Endometrium (tissue), 2 donors: ENCODE data around the gene NEB.
"Not testable (repeated sequence)": the region's sequence is repeated elsewhere in the genome, so short reads cannot be mapped to it uniquely, and the experiment has no call there.

Experiments used
- FAIRE-seq: peaks from 2 replicates; lab custom pipeline; 2012; peaks lifted over from hg19 to GRCh38; lab: Jason Lieb, UNC
- donor health status: control.
- donor health status: control.

Gene NEB

DNA sequence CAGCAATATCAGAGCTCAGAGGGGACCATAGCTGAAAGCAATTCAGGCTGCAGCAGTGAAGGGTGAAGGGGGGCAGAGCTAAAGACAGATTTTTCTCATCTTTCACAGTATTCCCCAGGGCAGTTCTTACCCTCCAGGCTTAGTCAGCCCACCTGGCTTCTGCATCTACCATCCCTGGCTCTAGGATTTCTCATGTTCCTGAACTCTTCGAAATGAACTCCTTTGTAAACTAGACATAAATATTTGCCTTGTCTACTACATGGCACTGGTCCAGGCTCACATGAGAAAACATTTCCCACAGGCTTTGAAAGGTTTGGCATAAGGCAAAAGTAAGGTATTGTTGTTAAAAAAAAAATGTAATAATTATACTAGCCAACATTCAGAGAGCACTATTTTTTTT is 23.6 kb upstream of the NEB start:
- no peak for FAIRE-seq

DNA sequence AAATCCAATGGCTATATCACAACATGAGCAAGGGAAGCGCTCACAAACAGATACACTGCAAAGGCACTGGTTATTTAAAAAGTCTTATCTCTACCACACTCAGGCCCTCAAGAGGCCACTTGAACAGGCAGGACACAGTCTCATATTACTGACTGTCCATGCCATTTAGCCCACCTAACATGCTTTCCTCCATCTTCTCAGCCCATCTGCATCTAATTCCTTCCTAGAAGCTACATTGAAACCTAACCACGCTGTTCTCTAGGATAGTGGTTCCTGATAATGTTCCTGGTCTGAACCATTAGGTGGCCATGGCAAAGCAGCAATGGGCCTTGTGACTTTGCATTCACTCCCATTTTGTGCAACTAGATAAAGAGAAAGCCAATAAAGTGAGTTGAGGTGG is 22.5 kb upstream of the NEB start:
- FAIRE-seq = no peak

DNA sequence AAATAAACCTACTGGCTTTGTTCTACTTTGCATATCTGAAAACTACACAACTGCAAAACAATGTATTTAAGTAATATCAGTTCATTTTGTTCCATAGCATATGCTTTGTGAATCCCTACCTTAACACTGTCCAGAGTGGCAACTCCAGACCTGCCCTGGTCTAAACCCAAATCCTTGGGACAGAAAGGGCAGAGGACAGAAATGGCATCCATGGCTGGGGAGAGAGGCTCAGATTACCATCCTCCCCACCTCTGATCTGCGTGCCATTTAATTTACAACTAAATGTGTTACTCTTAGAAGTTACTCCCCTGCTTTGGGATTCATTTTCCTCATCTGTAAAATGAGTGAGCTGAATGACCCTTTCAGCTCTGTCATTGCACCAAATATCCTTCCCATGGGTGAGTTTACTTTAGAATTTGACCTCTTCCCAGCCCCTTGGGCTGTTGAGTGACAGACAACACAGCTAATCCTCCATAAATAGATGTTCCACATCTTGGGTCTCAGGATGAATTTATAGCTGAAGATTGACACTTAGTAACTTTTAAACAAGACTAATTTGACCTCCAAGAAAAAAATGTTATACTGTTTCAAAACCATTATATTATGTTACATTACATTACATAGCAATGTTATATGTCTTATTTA is 20.1 kb upstream of the NEB start:
- no peak for FAIRE-seq

DNA sequence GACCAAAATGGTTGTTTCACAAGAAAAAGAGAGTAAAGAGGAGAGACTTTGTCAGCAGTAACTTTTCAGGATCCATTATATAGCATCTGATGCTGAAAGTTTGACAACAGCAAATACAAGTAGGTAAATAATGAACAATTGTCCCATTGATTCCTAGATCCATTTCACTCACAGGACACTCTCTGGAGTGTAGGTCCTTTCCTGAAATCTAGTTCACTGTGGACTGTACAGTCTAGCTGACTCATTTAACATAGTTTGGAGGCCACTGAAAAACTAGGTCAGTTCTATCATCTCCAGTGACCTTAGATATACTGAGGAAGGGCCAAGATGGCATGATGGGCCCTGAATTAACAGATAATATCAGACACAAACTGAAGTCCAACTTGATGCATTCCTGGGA is 19.3 kb upstream of the NEB start:
- FAIRE-seq = no peak

DNA sequence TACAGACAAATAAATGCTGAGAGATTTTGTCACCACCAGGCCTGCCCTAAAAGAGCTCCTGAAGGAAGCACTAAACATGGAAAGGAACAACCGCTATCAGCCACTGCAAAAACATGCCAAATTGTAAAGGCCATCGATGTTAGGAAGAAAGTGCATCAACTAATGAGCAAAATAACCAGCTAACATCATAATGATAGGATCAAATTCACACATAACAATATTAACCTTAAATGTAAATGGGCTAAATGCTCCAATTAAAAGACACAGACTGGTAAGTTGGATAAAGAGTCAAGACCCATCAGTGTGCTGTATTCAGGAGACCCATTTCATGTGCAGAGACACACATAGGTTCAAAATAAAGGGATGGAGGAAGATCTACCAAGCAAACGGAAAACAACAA is 11.0 kb upstream of the NEB start:
- FAIRE-seq = not testable (repeated sequence)

DNA sequence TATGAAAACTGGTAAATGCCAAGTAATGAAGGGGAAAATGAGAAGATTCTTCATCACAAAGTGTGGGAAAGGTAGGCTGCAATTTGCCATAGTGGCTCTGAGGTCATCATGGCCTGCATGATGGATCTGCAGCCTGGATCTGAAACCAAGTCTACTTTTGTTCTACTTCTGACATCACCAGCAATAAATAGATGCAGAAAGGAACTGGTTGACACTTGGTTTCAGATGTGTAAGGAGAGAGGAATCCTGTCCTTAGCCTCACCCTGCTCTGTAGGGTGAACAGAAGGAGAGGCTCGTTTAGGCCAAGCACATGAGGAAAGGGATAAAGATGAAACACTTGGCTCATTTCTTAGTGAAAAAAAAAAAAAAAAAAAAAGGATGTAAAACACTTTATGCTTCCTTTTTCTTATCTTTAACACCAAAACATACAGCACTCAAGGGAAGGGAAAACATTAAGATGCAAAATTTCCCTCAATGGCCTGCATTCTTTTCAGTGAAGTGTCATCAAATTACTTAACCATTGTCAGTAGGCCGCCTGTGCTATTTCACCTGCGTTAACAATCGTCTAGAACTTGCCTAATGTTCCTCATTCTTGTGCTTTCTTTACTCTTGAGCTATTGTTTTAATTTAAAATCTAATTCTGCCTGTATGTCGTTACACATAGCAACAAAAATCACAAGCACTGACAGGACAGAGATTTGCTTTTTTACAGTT is 3.9 kb downstream of the NEB start:
- FAIRE-seq = no peak

DNA sequence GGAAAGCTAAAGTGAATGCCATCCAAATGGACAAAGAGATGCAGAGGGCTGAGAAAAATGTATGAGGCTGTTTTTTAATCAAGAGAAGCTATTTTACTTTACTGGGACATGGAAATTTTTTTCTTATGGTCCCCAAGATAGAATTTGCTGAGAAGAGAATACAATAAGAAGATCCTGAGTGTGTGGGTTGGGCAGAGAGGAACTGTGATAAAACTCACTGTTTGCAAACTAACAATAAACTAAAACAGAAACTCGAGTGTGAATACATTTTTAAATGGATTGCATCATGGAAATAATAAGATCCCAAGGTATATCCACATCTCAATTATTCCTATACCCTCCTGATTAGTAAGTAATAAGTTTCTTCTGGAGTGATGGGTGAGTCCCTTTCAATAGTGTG is 4.4 kb downstream of the NEB start:
- FAIRE-seq = no peak

DNA sequence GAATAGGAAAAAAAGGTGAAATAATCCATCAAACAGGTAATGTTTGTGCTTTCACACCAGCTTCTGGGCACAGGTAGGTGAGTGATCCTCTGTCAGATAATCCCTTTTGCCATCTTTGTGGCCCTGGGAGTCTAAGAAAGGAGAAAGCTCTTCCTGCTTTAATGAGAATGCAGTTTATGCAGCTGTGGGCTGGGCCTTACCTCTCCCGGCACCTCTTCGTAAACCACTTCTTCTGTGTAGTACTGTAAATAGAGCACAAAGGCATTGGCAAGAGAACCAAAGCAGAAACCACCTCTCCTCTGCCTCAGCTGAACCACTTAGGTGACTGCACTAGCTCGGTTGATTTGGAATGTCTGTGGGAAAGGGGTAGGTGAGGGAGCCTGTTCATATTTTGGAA is 4.9 kb downstream of the NEB start:
- FAIRE-seq = no peak

DNA sequence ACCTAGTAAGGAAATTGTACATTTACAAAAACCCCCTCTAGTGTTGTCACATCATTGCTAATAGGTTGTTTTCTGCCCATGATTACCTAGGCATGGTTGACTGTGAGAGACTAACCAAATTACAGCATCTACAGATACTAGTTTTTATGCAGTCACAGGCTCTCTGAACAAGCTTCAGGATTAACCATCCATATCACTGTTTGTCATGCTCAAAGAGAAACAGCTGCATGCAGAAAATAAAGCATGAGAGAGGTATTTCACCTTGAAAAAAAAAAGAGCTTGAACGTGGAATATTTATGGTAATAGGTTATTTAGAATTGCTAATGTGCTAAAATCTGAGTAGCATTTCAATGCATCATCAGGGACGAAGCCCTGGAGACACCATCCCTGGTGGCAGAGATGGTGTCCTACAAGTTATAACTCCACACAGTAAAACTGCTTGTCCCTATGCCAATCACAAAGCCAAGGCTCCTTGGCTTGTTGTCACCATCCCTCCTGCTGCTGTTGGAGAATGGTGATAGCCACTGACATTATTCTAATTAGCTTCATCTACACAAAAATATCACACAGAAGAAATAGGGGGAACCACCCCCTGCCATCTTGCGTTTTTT is 5.4 kb downstream of the NEB start:
- FAIRE-seq = no peak

DNA sequence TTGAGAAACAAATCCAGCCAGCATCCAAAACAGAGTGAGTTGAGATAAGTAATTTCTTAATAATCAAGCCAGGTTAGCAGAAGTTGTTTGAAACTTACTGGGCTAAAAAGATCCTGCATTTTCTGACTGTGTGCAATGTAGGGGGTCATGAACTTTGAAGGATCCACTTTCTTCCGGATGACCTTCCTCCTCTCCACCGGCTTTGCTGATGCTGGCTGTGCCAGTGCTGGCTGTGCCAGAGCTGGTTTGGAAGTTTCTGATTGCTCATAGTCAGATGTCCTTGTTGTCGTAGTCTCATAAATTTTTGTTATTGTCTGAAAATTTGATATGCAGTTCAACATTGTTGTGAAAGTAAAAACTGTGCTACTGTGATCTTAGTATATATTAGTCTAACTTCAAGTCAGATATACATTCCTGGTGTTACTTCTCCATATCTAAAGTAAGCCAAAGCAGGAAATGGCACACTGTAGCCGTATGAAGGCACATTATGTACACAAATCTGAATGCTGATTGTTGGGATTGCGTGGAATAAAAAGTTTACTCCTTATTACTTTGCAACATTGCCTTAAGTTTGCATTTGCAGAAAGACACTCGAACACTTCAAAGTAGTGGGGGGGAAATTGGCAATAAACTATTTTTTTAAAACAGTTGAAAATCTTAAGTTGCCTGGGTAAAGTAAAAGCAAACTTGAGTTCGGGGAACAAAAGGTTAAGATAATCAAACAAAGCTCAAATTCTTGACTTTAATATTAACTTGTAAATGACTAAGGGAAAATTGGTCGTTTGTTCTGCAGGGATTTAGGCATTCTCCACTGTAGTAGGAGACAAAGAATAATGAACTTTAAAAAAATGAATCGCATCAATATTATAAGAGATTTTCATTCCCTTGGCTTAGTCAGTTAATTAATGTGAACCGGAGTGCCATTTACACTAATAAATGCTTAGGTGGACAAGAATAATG is 6.4 kb downstream of the NEB start:
- no peak for FAIRE-seq

DNA sequence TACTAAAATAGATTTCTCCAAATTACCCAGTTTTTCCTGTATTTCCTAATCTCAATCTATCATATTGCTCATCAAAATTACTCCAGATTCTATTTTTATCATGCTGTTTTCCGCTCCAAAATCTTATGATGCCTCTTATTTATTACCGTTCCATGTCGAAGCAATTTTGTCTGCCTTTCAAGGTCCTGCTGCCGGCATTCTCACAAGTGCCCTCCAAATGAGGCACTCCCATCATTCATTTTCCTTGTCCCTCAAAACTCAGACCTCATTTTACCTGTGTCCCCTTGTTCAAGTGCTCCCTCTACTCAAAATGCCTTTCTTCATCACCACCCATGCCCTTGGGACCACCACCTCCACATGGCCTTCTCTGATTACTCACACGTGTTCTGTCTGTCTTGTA is 13.1 kb downstream of the NEB start:
- FAIRE-seq = no peak

DNA sequence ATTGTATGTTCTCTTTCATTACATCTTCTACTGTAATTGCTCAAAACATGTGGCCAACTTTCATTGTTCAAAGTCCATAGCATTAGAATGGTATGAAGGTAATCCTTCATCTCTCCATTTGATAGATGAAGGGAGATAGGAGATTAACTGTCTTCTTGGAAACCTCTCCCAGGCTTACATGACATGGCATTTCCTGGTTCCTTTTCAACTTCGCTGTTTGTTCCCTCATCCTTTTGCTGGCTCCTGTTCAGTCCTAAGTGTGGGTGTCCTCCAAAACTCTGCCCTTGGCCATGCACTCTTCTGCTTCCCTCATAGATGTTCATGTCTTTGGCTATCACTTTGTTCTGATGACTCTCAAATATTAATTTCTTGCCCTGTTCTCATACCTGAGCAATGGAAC is 13.8 kb downstream of the NEB start:
- FAIRE-seq = no peak

DNA sequence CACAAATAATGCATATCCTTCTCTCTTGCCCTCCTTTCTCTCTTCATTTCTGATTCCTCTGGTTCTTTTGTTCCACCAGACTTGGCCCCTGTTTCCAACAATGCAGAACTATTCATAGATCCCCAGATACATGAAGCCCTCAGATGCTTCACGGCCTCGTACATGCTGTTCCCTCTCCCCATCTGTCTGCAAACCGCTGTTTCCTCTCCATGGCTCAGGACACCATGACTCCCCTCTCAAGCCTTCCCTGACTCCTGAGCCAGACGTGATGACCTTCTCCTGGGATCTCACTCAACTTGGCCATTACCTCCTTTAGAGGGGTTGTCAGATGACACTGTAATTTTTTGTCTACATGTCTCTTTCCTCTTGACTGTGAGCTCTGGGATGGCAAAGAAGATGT is 15.5 kb downstream of the NEB start:
- no peak for FAIRE-seq

DNA sequence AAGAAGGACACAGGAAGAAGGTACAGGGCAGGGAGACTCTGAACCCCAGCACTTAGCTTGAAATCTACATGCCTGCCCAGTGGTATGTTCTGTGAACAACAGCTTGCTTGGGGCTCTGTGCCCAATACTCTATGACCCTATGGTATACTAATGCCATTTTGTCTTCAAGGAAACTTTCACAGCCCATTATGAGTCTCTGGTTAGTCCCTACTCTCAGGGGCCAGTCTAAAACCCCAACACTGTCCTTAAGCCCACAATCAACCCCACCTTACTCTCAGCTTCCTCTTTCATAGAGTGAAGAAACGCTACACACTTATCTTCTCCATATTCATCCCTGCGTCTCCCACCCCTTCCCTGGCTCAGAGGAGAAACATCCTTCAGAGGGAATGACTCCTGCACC is 16.0 kb downstream of the NEB start:
- FAIRE-seq = no peak

DNA sequence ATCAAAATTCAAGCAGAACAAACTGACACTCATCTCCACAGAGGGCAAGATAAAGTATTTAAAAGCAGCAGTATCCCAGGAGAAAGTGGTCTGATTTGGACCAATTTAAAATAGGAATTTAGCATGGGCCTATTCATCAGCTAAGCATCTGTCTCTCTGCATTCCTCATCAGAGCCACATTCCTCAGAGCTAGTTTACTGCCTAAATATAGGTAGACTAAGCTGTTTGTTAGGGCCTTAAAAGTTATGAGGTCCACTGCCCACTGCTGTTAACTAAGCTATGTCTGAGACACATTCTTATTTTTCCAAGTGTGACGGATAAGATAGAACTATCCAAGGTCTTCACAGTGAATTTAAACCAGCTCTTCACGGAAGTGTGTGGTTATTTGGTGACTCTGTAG is 17.6 kb downstream of the NEB start:
- FAIRE-seq = no peak

DNA sequence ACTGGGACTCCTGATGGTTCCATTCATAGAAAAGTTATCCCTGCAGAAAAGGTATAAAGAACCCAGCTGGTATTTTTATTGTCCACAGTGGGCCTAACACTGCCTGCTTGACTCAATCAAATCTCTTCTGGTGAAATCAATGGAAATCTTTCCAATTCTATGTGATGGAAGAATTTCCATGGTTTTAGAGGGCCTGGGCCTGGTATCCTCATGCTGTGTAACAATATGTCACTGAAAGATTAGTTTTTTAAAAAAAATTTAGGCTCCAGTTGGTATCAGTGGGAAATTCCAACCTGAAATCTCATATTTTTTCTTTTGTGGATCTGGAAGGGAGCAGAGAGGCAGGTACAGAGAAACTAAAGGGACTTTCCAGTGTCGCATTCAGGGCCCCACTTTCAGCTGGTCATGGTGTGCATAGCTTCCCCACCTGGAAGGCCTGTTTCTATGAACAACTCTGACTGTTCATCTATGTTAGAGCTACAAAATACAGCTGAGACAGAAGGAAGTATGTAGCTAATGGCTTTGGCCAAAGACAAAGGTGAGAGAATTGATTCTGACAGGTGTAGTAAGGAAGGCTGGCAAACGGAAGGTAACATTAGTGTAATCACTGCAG is 20.9 kb downstream of the NEB start:
- FAIRE-seq = no peak

DNA sequence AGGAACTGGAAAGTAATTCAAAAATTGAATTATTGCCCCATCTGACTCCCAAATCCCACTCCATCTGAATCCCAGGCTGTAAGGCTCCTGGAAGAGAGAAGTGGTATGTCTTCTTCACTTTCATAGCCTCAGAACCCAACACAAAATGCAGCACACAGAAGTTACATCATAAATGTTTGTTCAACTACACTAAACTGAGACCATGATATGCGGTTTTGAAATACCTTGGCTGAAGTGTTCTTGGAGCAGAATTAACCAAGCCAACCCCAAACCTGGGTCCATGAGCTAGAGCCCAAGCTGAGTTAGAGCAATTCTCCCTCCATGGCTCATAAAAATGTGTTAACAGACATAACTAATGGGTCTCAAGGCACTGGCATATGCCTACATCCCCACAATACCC is 23.3 kb downstream of the NEB start:
- no peak for FAIRE-seq

DNA sequence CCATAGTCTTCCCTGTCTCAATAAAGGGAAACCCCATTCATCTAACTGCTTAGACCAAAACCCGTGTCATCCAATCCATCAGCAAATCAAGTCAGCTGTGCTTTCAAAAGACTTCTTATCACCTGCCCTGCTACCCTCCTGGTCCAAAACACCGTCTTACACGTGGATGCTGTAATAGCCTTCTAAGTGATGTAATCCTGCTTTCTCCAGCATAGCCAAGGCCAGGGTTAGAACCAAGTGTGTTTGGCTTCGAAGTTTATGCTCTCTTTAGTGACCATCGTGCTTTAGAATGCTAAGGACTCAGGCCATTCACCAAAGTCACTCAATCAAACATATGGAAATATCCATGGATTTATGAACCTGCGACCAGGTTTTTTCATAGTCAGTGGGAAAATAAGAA is 25.5 kb downstream of the NEB start:
- no peak for FAIRE-seq

DNA sequence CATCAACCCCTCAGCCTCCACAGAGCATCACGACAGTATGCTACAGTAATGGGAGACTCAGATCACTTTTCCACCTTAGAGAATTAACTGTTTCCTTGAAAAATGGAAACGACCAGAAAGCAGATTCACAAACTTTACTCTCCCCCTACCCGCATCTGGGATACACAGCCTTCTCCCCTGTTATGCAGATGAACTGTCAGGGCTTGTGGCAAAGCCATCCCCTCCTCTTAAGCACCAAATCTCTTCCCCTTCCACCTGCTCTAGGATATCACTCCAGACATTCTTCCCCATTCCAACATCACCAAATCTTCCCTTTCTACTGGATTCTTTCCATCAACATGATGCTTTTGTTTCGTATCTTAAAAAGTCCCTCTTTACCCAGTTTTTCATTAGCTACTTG is 26.4 kb downstream of the NEB start:
- no peak for FAIRE-seq

DNA sequence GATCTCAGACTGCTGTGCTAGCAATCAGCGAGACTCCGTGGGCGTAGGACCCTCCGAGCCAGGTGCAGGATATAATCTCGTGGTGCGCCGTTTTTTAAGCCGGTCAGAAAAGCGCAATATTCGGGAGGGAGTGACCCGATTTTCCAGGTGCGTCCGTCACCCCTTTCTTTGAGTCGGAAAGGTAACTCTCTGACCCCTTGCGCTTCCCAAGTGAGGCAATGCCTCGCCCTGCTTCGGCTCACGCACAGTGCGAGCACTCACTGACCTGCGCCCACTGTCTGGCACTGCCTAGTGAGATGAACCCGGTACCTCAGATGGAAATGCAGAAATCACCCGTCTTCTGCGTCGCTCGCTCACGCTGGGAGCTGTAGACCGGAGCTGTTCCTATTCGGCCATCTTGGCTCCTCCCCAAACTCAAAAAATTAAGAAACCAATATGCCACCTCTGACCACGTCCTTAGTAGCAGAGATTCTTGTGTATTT is 29.8 kb downstream of the NEB start:
- not testable (repeated sequence) for FAIRE-seq

DNA sequence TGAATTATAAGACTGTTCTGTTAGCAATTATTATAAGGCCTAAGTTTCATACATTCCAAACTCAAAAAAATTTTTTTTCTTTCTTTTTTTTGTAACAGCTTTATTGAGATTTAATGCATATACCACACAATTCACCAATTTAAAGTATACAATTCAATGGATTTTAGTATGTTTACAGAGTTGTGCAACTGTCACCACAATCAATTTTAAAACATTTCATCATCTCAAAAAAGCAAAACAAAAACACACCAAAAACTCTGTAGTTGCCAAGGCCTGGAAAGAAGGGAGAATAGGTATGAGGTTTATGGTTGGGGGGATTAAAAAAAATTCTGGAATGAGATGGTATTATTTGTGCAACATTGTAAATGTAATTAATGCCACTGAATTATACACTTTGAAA is 36.1 kb downstream of the NEB start:
- peak; percentile 67 for FAIRE-seq

DNA sequence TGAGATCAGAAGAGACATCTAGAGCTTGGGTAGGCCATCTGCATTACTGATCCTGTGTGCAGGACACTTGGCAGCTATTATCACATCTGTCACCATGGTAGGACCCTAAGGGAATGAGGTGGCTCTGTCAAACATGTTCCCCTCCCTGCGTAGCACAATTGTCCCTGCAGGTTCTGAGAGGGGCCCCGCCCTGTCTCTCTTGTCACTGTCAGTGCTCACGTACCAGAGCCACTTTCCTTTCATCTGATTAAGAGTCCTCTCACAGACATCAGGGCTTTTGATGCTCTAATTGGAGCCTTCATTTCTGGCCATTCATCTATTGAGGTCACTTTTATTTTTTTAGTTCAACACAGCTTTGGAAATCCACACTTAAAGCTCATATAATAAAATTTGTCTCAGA is 38.5 kb downstream of the NEB start:
- FAIRE-seq = no peak
